ENCODE data around the gene RTL10.
A peak's percentile ranks its signal among the peaks of the same experiment; 100 is the strongest.
"Not testable (repeated sequence)": the region's sequence is repeated elsewhere in the genome, so short reads cannot be mapped to it uniquely, and the experiment has no call there.

The RTL10 gene

GRCh38 chr22:19836512-19836911 lies 18.2 kb downstream of the RTL10 start:
- peaks cover 21% of the 10 kb centered on the region for H3K4me1 ChIP-seq (ENCODE audit: insufficient read depth, low read length)
- H3K27ac ChIP-seq (ENCODE audit: low read length), result no peak overlapping the region
- no peak overlapping the region for H2AFZ ChIP-seq (ENCODE audit: low read depth, low read length)
- peaks cover 6% of the 10 kb centered on the region for H3K36me3 ChIP-seq (ENCODE audit: insufficient read depth, low read length)
- TF ChIP-seq EZH2 (IDR thresholded peaks at IDR 0.05; ENCODE audit: borderline replicate concordance, low read depth, low read length, severe bottlenecking) (no peak), CTCF (IDR thresholded peaks at IDR 0.05; ENCODE audit: borderline replicate concordance, extremely low read depth, low read length, poor library complexity, severe bottlenecking) (no peak)
- no peaks in the 10 kb centered on the region for H3K9me3 ChIP-seq (ENCODE audit: insufficient read depth, low read length, severe bottlenecking)
- H4K20me1 ChIP-seq (ENCODE audit: insufficient read depth, low read length), result peaks cover 7% of the 10 kb centered on the region; the same call in 1 of the 2 replicates
- H3K79me2 ChIP-seq (ENCODE audit: insufficient read depth, low read length), result peaks cover 67% of the 10 kb centered on the region
- H3K4me2 ChIP-seq (ENCODE audit: insufficient read depth, low read length), result no peak overlapping the region
- no peak overlapping the region for H3K4me3 ChIP-seq (ENCODE audit: low read depth in 1 of 2, low read length in 2 of 2)
- no peak for DNase-seq
- H3K9ac ChIP-seq (ENCODE audit: low read depth, low read length), result no peak overlapping the region
- ATAC-seq (ENCODE audit: insufficient read depth, low read depth), result no peak
- H3K27me3 ChIP-seq (ENCODE audit: insufficient read depth, low read length, poor library complexity), result no peaks in the 10 kb centered on the region

- H3K4me2 ChIP-seq (ENCODE audit: insufficient read depth, low read length), result no peak overlapping the region
- H3K36me3 ChIP-seq (ENCODE audit: insufficient read depth, low read length), result no peaks in the 10 kb centered on the region
- no peak overlapping the region for H2AFZ ChIP-seq (ENCODE audit: low read depth, low read length)
- H4K20me1 ChIP-seq (ENCODE audit: insufficient read depth, low read length), result 0 out of 2 replicates have a peak, but pooled peaks cover 3% of the 10 kb centered on the region
- H3K9ac ChIP-seq (ENCODE audit: low read depth, low read length), result no peak overlapping the region
- no peak for TF ChIP-seq EZH2 (IDR thresholded peaks at IDR 0.05; ENCODE audit: borderline replicate concordance, low read depth, low read length, severe bottlenecking)
- no peak for TF ChIP-seq CTCF (IDR thresholded peaks at IDR 0.05; ENCODE audit: borderline replicate concordance, extremely low read depth, low read length, poor library complexity, severe bottlenecking)
- no peak for ATAC-seq (ENCODE audit: insufficient read depth, low read depth)
- no peak overlapping the region for H3K27ac ChIP-seq (ENCODE audit: low read length)
- peaks cover 65% of the 10 kb centered on the region for H3K79me2 ChIP-seq (ENCODE audit: insufficient read depth, low read length)
- DNase-seq, result no peak
- no peak overlapping the region for H3K4me3 ChIP-seq (ENCODE audit: low read depth in 1 of 2, low read length in 2 of 2)
- no peaks in the 10 kb centered on the region for H3K27me3 ChIP-seq (ENCODE audit: insufficient read depth, low read length, poor library complexity)
- peaks cover 21% of the 10 kb centered on the region for H3K4me1 ChIP-seq (ENCODE audit: insufficient read depth, low read length)
- H3K9me3 ChIP-seq (ENCODE audit: insufficient read depth, low read length, severe bottlenecking), result no peaks in the 10 kb centered on the region
Measured at GRCh38 chr22:19834599-19834998, 20.1 kb downstream of the RTL10 start.

- not testable (repeated sequence) for ATAC-seq (ENCODE audit: insufficient read depth, low read depth)
Measured at GRCh38 chr22:19833327-19833726, 21.3 kb downstream of the RTL10 start.

GRCh38 chr22:19832476-19833108 lies 22.1 kb downstream of the RTL10 start:
- TF ChIP-seq EZH2 (IDR thresholded peaks at IDR 0.05; ENCODE audit: borderline replicate concordance, low read depth, low read length, severe bottlenecking) (no peak), CTCF (IDR thresholded peaks at IDR 0.05; ENCODE audit: borderline replicate concordance, extremely low read depth, low read length, poor library complexity, severe bottlenecking) (peak; percentile 35)

More at GRCh38 chr22:19833327-19833726, 21.3 kb downstream of the RTL10 start:
- Histone ChIP-seq H3K27ac (ENCODE audit: low read length) (peak overlapping the region; percentile 65; the same call in 1 of the 2 replicates), H3K79me2 (ENCODE audit: insufficient read depth, low read length) (peaks cover 60% of the 10 kb centered on the region), H3K4me1 (ENCODE audit: insufficient read depth, low read length) (peaks cover 21% of the 10 kb centered on the region)
- H3K27me3 ChIP-seq (ENCODE audit: insufficient read depth, low read length, poor library complexity); H3K9ac ChIP-seq (ENCODE audit: low read depth, low read length); H3K4me2 ChIP-seq (ENCODE audit: insufficient read depth, low read length); H3K36me3 ChIP-seq (ENCODE audit: insufficient read depth, low read length); H4K20me1 ChIP-seq (ENCODE audit: insufficient read depth, low read length); DNase-seq; H2AFZ ChIP-seq (ENCODE audit: low read depth, low read length); H3K4me3 ChIP-seq (ENCODE audit: low read depth in 1 of 2, low read length in 2 of 2); H3K9me3 ChIP-seq (ENCODE audit: insufficient read depth, low read length, severe bottlenecking): not testable (repeated sequence)

GRCh38 chr22:19831979-19832378 lies 22.7 kb downstream of the RTL10 start:
- Histone ChIP-seq H3K79me2 (ENCODE audit: insufficient read depth, low read length) (peaks cover 59% of the 10 kb centered on the region), H3K4me1 (ENCODE audit: insufficient read depth, low read length) (peaks cover 21% of the 10 kb centered on the region), H3K9ac (ENCODE audit: low read depth, low read length) (peak overlapping the region; percentile 19; the same call in 1 of the 2 replicates), H3K27ac (ENCODE audit: low read length) (peak overlapping the region; percentile 43; the same call in 1 of the 2 replicates)
- H3K4me2 ChIP-seq (ENCODE audit: insufficient read depth, low read length); H2AFZ ChIP-seq (ENCODE audit: low read depth, low read length); ATAC-seq (ENCODE audit: insufficient read depth, low read depth); H4K20me1 ChIP-seq (ENCODE audit: insufficient read depth, low read length); H3K9me3 ChIP-seq (ENCODE audit: insufficient read depth, low read length, severe bottlenecking); H3K27me3 ChIP-seq (ENCODE audit: insufficient read depth, low read length, poor library complexity); DNase-seq; H3K36me3 ChIP-seq (ENCODE audit: insufficient read depth, low read length); H3K4me3 ChIP-seq (ENCODE audit: low read depth in 1 of 2, low read length in 2 of 2): not testable (repeated sequence)

More at GRCh38 chr22:19832476-19833108, 22.1 kb downstream of the RTL10 start:
- Histone ChIP-seq H3K4me2 (ENCODE audit: insufficient read depth, low read length) (no peak overlapping the region), H3K4me1 (ENCODE audit: insufficient read depth, low read length) (peaks cover 21% of the 10 kb centered on the region), H3K27ac (ENCODE audit: low read length) (peak overlapping the region; percentile 65), H4K20me1 (ENCODE audit: insufficient read depth, low read length) (0 out of 2 replicates have a peak, but pooled peaks cover 3% of the 10 kb centered on the region), H3K36me3 (ENCODE audit: insufficient read depth, low read length) (no peaks in the 10 kb centered on the region), H3K27me3 (ENCODE audit: insufficient read depth, low read length, poor library complexity) (no peaks in the 10 kb centered on the region), H3K9ac (ENCODE audit: low read depth, low read length) (peak overlapping the region; percentile 19; the same call in 1 of the 2 replicates), H3K4me3 (ENCODE audit: low read depth in 1 of 2, low read length in 2 of 2) (no peak overlapping the region), H3K9me3 (ENCODE audit: insufficient read depth, low read length, severe bottlenecking) (no peaks in the 10 kb centered on the region), H3K79me2 (ENCODE audit: insufficient read depth, low read length) (peaks cover 59% of the 10 kb centered on the region), H2AFZ (ENCODE audit: low read depth, low read length) (no peak overlapping the region)
- ATAC-seq (ENCODE audit: insufficient read depth, low read depth) (peak; percentile 86), DNase-seq (peak; percentile 58)
